Activated T-cell treated with anti-CD3 and anti-CD28 coated beads, Interleukin-2, amount 50 U/mL, for 72 hours (primary cell): ENCODE results near the gene STK32C. TPM values are rescaled to one million over a fixed set of nuclear protein-coding genes. Genes with fewer than 3 reads are reported as not detected.

Experiments used
- ATAC-seq, 2 donors: fragments of 150-1000 bp; cut with Tn5 transposase; replicated peaks in 1 of 2; 2 replicates each; pipeline ENCODE4 v1.10.0; 2021; ENCODE audit warnings: moderate library complexity in 2 of 2, mild to moderate bottlenecking in 1 of 2
- DNase-seq, 2 donors: peaks; one replicate each; pipeline ENCODE4 v3.0.0; 2021 to 2022; ENCODE audit warnings: mixed read lengths in 1 of 2
- H3K27ac Mint-ChIP-seq: one replicate; pipeline ENCODE4 v1.8.0; 2022; ENCODE audit warnings: mild to moderate bottlenecking, moderate library complexity, mixed read lengths
- H3K27me3 Mint-ChIP-seq: one replicate; pipeline ENCODE4 v1.8.0; 2022; ENCODE audit warnings: low read depth, mixed read lengths
- H3K36me3 Mint-ChIP-seq, 2 donors: one replicate each; pipeline ENCODE4 v1.8.0; 2022; ENCODE audit warnings: mixed read lengths in 2 of 2, mild to moderate bottlenecking in 1 of 2; ENCODE audit not compliant: insufficient read depth in 2 of 2
- H3K4me1 Mint-ChIP-seq: one replicate; pipeline ENCODE4 v1.8.0; 2022; ENCODE audit warnings: low read depth, mixed read lengths
- H3K4me3 Mint-ChIP-seq, 2 donors: one replicate each; pipeline ENCODE4 v1.8.0; 2022; ENCODE audit warnings: mild to moderate bottlenecking in 2 of 2, mixed read lengths in 2 of 2, moderate library complexity in 2 of 2
- H3K9me3 Mint-ChIP-seq, 2 donors: one replicate each; pipeline ENCODE4 v1.8.0; 2022; ENCODE audit warnings: mixed read lengths in 2 of 2
- total RNA-seq, 2 donors: library from RNA; stranded (reverse); gene quantifications; one replicate each; pipeline ENCODE4 v1.2.3, GENCODE V29; 2022

STK32C gene
- total RNA-seq, 2 donors from 2014 or later = 17.2 to 22.7 TPM

GRCh38 chr10:132209130-132209529 lies 98.6 kb downstream of the STK32C start:
- Mint-ChIP-seq H3K9me3 (peaks cover 5 to 6% of the 10 kb centered on the region in 2 donors), H3K36me3 (peaks cover 7 to 9% of the 10 kb centered on the region in 2 donors), H3K27ac (no peak overlapping the region), H3K4me3 (no peak overlapping the region), H3K4me1 (no peaks in the 10 kb centered on the region), H3K27me3 (no peaks in the 10 kb centered on the region)
- no peak for DNase-seq
- no peak for ATAC-seq

- Mint-ChIP-seq H3K9me3 (peaks cover 2 to 3% of the 10 kb centered on the region in 2 donors), H3K4me1 (no peaks in the 10 kb centered on the region), H3K27me3 (no peaks in the 10 kb centered on the region), H3K27ac (no peak overlapping the region), H3K36me3 (peaks cover 2 to 6% of the 10 kb centered on the region in 2 donors), H3K4me3 (no peak overlapping the region)
- ATAC-seq (no peak), DNase-seq (no peak)
Measured at GRCh38 chr10:132208462-132209050, 99.2 kb downstream of the STK32C start.

GRCh38 chr10:132207536-132208461 lies 100.0 kb downstream of the STK32C start:
- DNase-seq = no peak
- no peak for ATAC-seq
- Mint-ChIP-seq H3K27me3 (no peaks in the 10 kb centered on the region), H3K27ac (no peak overlapping the region), H3K36me3 (peaks cover 0 to 4% of the 10 kb centered on the region in 2 donors), H3K9me3 (no peaks in the 10 kb centered on the region), H3K4me1 (no peaks in the 10 kb centered on the region), H3K4me3 (no peak overlapping the region)

GRCh38 chr10:132206806-132207535 lies 100.8 kb downstream of the STK32C start:
- no peaks in the 10 kb centered on the region for H3K9me3 Mint-ChIP-seq
- peaks cover 0 to under 1% of the 10 kb centered on the region in 2 donors for H3K36me3 Mint-ChIP-seq
- H3K27me3 Mint-ChIP-seq = no peaks in the 10 kb centered on the region
- ATAC-seq (no peak), DNase-seq (no peak)
- no peaks in the 10 kb centered on the region for H3K4me1 Mint-ChIP-seq
- H3K27ac Mint-ChIP-seq = no peak overlapping the region
- H3K4me3 Mint-ChIP-seq = no peak overlapping the region

GRCh38 chr10:132206377-132206745 lies 101.4 kb downstream of the STK32C start:
- no peaks in the 10 kb centered on the region for H3K36me3 Mint-ChIP-seq
- H3K4me1 Mint-ChIP-seq = no peaks in the 10 kb centered on the region
- DNase-seq (no peak), ATAC-seq (no peak)
- no peaks in the 10 kb centered on the region for H3K9me3 Mint-ChIP-seq
- H3K4me3 Mint-ChIP-seq = no peak overlapping the region
- H3K27ac Mint-ChIP-seq = no peak overlapping the region
- H3K27me3 Mint-ChIP-seq = no peaks in the 10 kb centered on the region

GRCh38 chr10:132205650-132206376 lies 101.9 kb downstream of the STK32C start:
- no peaks in the 10 kb centered on the region for H3K27me3 Mint-ChIP-seq
- no peak overlapping the region for H3K4me3 Mint-ChIP-seq
- H3K9me3 Mint-ChIP-seq = no peaks in the 10 kb centered on the region
- H3K4me1 Mint-ChIP-seq = no peaks in the 10 kb centered on the region
- ATAC-seq (no peak), DNase-seq (no peak)
- H3K27ac Mint-ChIP-seq = no peak overlapping the region
- H3K36me3 Mint-ChIP-seq = no peaks in the 10 kb centered on the region

GRCh38 chr10:132204781-132205473 lies 102.8 kb downstream of the STK32C start:
- DNase-seq (no peak), ATAC-seq (no peak)
- Mint-ChIP-seq H3K36me3 (no peaks in the 10 kb centered on the region), H3K27ac (no peak overlapping the region), H3K9me3 (no peaks in the 10 kb centered on the region), H3K27me3 (no peaks in the 10 kb centered on the region), H3K4me1 (no peaks in the 10 kb centered on the region), H3K4me3 (no peak overlapping the region)

- Mint-ChIP-seq H3K36me3 (no peaks in the 10 kb centered on the region), H3K9me3 (no peaks in the 10 kb centered on the region), H3K27me3 (no peaks in the 10 kb centered on the region), H3K4me3 (no peak overlapping the region), H3K4me1 (no peaks in the 10 kb centered on the region), H3K27ac (no peak overlapping the region)
- DNase-seq = no peak
- no peak for ATAC-seq
Measured at GRCh38 chr10:132204078-132204780, 103.5 kb downstream of the STK32C start.

GRCh38 chr10:132203256-132204077 lies 104.3 kb downstream of the STK32C start:
- DNase-seq = no peak
- Mint-ChIP-seq H3K9me3 (no peaks in the 10 kb centered on the region), H3K4me1 (no peaks in the 10 kb centered on the region), H3K27me3 (no peaks in the 10 kb centered on the region), H3K27ac (no peak overlapping the region), H3K36me3 (no peaks in the 10 kb centered on the region), H3K4me3 (no peak overlapping the region)
- ATAC-seq = no peak

GRCh38 chr10:132202070-132202970 lies 105.4 kb downstream of the STK32C start:
- no peaks in the 10 kb centered on the region for H3K9me3 Mint-ChIP-seq
- ATAC-seq (no peak), DNase-seq (no peak)
- H3K36me3 Mint-ChIP-seq = no peaks in the 10 kb centered on the region
- H3K4me1 Mint-ChIP-seq = no peaks in the 10 kb centered on the region
- no peaks in the 10 kb centered on the region for H3K27me3 Mint-ChIP-seq
- no peak overlapping the region for H3K4me3 Mint-ChIP-seq
- H3K27ac Mint-ChIP-seq = no peak overlapping the region
